Epithelial cell of proximal tubule (primary cell): ENCODE results near the gene EAPP. TPM values are rescaled to one million over a fixed set of nuclear protein-coding genes. Genes with fewer than 3 reads are reported as not detected.
"Not testable (repeated sequence)": the region's sequence is repeated elsewhere in the genome, so short reads cannot be mapped to it uniquely, and the experiment has no call there.

ENCODE experiments used
- DNase-seq: peaks from one replicate; pipeline ENCODE4 v3.0.0-alpha.2; 2011; ENCODE audit warnings: low read depth
- H3K4me3 ChIP-seq: 2 replicates; pipeline ENCODE4 v1.5.1; 2011; ENCODE audit warnings: low read depth, mild to moderate bottlenecking, low read length
- total RNA-seq: library from RNA; depleted of rRNA; stranded (reverse); fragments of >200 nt; gene quantifications from 2 replicates; pipeline ENCODE4 v1.2.3, GENCODE V29; 2015
- TF ChIP-seq, protein P1 (sequence below): conservative IDR thresholded peaks from 2 replicates; pipeline ENCODE4 v1.5.1; 2012; ENCODE audit warnings: low read depth, mild to moderate bottlenecking, low read length

EAPP gene
- total RNA-seq, 1 donor from 2014 or later: 29.4 TPM

GRCh38 chr14:34562776-34563150 lies 23.3 kb upstream of the EAPP start:
- no peak overlapping the region for H3K4me3 ChIP-seq
- TF ChIP-seq, protein P1, sequence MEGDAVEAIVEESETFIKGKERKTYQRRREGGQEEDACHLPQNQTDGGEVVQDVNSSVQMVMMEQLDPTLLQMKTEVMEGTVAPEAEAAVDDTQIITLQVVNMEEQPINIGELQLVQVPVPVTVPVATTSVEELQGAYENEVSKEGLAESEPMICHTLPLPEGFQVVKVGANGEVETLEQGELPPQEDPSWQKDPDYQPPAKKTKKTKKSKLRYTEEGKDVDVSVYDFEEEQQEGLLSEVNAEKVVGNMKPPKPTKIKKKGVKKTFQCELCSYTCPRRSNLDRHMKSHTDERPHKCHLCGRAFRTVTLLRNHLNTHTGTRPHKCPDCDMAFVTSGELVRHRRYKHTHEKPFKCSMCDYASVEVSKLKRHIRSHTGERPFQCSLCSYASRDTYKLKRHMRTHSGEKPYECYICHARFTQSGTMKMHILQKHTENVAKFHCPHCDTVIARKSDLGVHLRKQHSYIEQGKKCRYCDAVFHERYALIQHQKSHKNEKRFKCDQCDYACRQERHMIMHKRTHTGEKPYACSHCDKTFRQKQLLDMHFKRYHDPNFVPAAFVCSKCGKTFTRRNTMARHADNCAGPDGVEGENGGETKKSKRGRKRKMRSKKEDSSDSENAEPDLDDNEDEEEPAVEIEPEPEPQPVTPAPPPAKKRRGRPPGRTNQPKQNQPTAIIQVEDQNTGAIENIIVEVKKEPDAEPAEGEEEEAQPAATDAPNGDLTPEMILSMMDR: no peak
- no peak for DNase-seq

DNA sequence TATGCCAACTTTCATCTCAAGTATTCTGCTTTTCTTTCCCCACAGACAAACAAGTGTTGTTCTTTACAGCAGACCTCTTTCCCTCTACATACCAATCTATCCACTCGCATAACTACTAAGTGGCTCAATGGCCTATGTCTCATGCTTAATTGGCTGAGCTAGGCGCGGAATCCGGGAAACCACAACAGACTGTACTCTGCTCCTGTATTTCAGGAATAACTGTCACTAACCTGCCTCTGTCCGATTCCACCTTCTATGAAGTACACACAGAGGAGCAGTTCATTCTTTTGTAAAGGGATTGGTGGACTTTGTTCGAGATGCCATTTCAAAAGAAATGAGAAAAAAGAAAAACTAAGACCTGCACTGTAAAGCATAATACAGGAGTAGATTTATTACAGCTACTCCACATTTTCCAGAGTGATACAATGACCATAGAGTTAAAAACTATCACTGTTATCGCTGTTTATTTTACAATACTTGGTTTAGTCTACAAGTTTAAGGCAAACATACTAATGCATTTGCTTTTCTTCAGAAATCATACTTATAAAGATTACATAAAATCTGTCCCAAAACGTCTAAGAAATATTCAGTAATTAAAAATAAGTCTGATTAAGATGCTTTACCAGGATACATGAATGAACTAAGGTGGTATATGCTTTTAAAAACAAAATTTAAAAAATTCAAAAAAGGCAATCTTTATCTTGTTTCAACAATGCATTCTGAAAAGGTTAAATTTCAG lies 22.7 kb upstream of the EAPP start:
- H3K4me3 ChIP-seq, DNase-seq: not testable (repeated sequence)

DNA sequence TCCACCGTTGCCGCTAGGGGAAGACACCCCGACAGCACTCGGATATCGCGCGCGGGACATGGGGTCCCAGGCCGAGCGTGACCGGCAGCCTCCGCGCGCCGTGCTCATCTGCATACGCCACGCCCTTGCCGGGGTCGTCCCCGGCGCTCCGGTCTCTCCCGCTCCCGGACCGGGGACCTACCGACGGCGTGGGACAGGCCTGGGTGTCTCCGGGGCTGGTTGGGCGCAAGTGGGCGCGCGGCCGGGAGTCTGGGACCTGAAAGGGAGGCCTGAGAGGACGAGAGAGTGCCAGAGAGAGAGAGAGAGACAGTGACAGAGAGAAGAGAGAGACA lies 17.0 kb upstream of the EAPP start:
- not testable (repeated sequence) for H3K4me3 ChIP-seq, DNase-seq

GRCh38 chr14:34555583-34556497 lies 16.3 kb upstream of the EAPP start:
- not testable (repeated sequence) for DNase-seq

DNA sequence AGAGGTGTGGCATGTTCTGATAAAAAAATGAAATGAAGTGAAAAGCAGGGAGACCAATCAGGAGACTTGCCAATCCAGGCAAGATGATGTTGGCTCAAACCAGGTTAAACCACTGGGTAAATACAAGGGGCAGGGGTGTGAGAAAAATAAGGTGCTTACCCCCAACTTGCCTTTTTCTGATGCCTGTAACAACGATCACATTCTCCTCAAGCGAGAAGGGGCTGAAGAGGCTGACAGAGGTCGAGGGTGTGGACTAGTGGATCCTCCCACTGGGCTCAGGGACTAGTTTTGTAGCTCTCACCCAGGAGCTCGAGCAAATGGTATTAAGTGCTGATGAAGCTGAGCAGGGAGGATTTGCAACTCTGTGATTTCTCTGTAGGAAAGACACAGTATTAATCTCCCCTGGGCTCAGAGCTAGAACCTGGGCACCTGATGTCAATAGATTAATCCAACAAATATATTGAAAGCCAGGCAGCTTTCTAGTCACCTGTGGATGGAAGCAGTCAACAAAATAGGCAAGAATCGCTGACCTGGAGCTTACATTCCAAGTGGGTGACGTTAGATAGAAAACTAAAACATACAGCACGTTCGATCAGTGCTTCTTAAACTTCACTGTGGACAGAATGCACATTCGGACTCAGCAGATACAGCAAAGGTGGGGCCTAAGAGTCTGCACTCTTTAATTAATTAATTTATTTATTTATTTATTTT lies 15.2 kb upstream of the EAPP start:
- TF ChIP-seq, protein P1: no peak
- no peak for DNase-seq
- no peak overlapping the region for H3K4me3 ChIP-seq

More at GRCh38 chr14:34555583-34556497, 16.3 kb upstream of the EAPP start:
- H3K4me3 ChIP-seq: not testable (repeated sequence)

DNA sequence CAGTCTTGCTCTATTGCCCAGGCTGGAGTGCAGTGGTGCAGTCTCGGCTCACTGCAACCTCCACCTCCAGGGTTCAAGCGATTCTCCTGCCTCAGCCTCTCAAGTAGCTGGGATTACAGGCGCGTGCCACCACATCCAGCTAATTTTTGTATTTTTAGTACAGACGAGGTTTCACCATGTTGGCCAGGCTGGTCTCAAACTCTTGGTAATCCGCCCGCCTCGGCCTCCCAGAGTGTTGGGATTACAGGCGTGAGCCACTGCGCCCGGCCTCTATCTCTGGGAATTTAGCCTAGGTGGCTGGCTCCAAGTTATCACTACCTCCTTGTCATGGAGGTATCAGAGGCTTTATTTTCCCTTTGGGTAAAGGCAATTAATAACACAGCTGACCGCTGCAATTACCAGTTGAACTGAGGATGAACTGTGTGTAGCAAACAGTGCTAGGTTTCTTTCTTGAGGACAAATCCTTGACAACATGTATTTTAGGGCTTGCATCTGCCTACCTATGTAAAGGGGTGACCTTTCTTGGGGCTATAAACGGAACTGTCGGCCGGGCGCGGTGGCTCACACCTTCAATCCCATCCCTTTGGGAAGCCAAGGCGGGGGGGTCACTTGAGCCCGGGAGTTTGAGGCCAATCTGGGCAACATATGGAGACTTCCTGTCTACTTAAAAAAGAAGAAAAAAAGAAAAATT lies 9.9 kb upstream of the EAPP start:
- H3K4me3 ChIP-seq, DNase-seq: not testable (repeated sequence)

DNA sequence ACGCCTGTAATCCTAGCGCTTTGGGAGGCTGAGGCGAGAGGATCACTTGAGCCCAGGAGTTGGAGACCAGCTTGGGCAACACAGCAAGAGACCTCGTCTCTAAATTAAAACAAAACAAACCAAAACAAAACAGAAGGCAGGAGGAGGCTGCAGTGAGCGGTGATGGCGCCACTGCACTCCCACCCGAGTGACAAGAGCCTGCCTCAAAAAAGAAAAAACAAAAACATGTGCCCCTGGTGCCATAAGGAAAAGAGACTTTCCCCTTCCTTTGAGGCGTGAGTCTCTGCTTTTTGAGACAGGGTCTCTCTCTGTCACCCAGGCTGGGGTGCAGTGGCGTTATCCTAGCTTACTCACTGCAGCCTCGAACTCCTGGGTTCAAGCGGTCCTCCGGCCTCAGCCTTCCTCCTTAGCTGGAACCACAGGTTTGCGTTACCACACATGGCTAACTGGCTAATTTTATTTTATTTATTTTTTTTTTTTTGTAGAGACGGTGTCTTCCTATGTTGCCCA lies 9.0 kb upstream of the EAPP start:
- TF ChIP-seq, protein P1: no peak
- no peak for DNase-seq
- H3K4me3 ChIP-seq: no peak overlapping the region

GRCh38 chr14:34547136-34547520 lies 7.6 kb upstream of the EAPP start:
- not testable (repeated sequence) for DNase-seq, H3K4me3 ChIP-seq

DNA sequence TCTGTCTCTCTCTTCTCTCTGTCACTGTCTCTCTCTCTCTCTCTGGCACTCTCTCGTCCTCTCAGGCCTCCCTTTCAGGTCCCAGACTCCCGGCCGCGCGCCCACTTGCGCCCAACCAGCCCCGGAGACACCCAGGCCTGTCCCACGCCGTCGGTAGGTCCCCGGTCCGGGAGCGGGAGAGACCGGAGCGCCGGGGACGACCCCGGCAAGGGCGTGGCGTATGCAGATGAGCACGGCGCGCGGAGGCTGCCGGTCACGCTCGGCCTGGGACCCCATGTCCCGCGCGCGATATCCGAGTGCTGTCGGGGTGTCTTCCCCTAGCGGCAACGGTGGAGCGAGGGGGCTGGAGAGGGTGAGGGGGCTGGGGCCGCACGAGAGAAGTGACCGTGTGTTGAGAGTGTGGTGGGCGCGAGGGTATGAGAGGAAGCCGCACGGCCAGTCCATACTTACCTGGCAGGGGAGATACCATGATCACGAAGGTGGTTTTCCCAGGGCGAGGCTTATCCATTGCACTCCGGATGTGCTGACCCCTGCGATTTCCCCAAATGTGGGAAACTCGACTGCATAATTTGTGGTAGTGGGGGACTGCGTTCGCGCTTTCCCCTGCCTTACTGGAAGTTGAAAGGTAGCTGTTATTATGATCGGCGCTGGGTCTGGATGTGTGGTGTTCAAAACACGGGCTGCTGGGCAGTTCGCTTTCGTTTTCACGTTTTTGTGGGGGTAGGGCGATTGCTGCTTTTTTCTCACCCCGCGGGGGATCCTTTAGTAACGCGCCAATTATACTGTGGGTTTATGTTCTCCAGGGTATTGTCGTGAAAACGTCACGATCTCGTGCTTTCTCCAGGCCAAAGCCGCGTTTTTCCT lies 7.0 kb upstream of the EAPP start:
- DNase-seq, H3K4me3 ChIP-seq: not testable (repeated sequence)

- H3K4me3 ChIP-seq: peak overlapping the region; percentile 95
- DNase-seq: not testable (repeated sequence)
These were observed 919 bp upstream of the EAPP start for GRCh38 chr14:34540181-34541059.
